Neural crest cell (in vitro differentiated cells): ENCODE results near the gene DOCK8. TPM values are rescaled to one million over a fixed set of nuclear protein-coding genes. Genes with fewer than 3 reads are reported as not detected.

ENCODE experiments used
- DNase-seq: peaks from one replicate; pipeline ENCODE4 v3.0.0; 2021; ENCODE audit warnings: low read depth, mixed read lengths, low spot score
- H3K27ac Mint-ChIP-seq: one replicate; pipeline ENCODE4 v1.8.0; 2021; ENCODE audit warnings: mild to moderate bottlenecking, mixed read lengths; ENCODE audit not compliant: unreplicated experiment
- H3K27me3 Mint-ChIP-seq: 2 replicates; pipeline ENCODE4 v1.8.0; 2021; ENCODE audit warnings: low read depth, mild to moderate bottlenecking, mixed read lengths
- H3K36me3 Mint-ChIP-seq: 2 replicates; pipeline ENCODE4 v1.8.0; 2021; ENCODE audit warnings: low read depth, mild to moderate bottlenecking, mixed read lengths
- H3K4me1 Mint-ChIP-seq: 2 replicates; pipeline ENCODE4 v1.8.0; 2021; ENCODE audit warnings: mixed read lengths
- H3K4me3 Mint-ChIP-seq: one replicate; pipeline ENCODE4 v1.8.0; 2021; ENCODE audit warnings: mild to moderate bottlenecking, mixed read lengths
- H3K9me3 Mint-ChIP-seq: 2 replicates; pipeline ENCODE4 v1.8.0; 2021; ENCODE audit warnings: mixed read lengths
- CTCF ChIP-seq: fragments of 200-600 bp; sonication (generic); conservative IDR thresholded peaks from 2 replicates; pipeline ENCODE4 v1.5.0; 2021; ENCODE audit warnings: antibody characterized with exemption, mild to moderate bottlenecking
- total RNA-seq: library from RNA; stranded (reverse); gene quantifications from 2 replicates; pipeline ENCODE4 v1.2.1, GENCODE V29; 2021

Gene DOCK8
- total RNA-seq, 1 donor from 2014 or later = 0.58 TPM

- Mint-ChIP-seq H3K36me3 (no peaks in the 10 kb centered on the region), H3K4me3 (no peak overlapping the region)
These were observed 226.5 kb downstream of the DOCK8 start for GRCh38 chr9:441126-441525.

GRCh38 chr9:444528-444927 lies 229.9 kb downstream of the DOCK8 start:
- H3K4me3 Mint-ChIP-seq = no peak overlapping the region
- peaks cover 2% of the 10 kb centered on the region for H3K9me3 Mint-ChIP-seq
- TF ChIP-seq CTCF = no peak
- H3K36me3 Mint-ChIP-seq = no peaks in the 10 kb centered on the region
- DNase-seq = no peak
- peaks cover 9% of the 10 kb centered on the region for H3K4me1 Mint-ChIP-seq
- no peak overlapping the region for H3K27ac Mint-ChIP-seq
- H3K27me3 Mint-ChIP-seq = no peaks in the 10 kb centered on the region

More at GRCh38 chr9:441126-441525, 226.5 kb downstream of the DOCK8 start:
- Mint-ChIP-seq H3K27ac (no peak overlapping the region), H3K4me1 (peaks cover 9% of the 10 kb centered on the region), H3K27me3 (no peaks in the 10 kb centered on the region), H3K9me3 (peaks cover 2% of the 10 kb centered on the region)
- TF ChIP-seq CTCF = no peak
- DNase-seq = no peak

GRCh38 chr9:445033-445432 lies 230.4 kb downstream of the DOCK8 start:
- Mint-ChIP-seq H3K4me3 (no peak overlapping the region), H3K9me3 (peaks cover 2% of the 10 kb centered on the region), H3K27ac (no peak overlapping the region), H3K27me3 (no peaks in the 10 kb centered on the region), H3K4me1 (peaks cover 9% of the 10 kb centered on the region), H3K36me3 (no peaks in the 10 kb centered on the region)
- TF ChIP-seq CTCF = no peak
- DNase-seq = no peak

GRCh38 chr9:446074-446699 lies 231.5 kb downstream of the DOCK8 start:
- peaks cover 9% of the 10 kb centered on the region for H3K4me1 Mint-ChIP-seq
- TF ChIP-seq CTCF = no peak
- H3K9me3 Mint-ChIP-seq = peaks cover 2% of the 10 kb centered on the region
- no peaks in the 10 kb centered on the region for H3K36me3 Mint-ChIP-seq
- no peak for DNase-seq
- H3K27me3 Mint-ChIP-seq = no peaks in the 10 kb centered on the region
- H3K27ac Mint-ChIP-seq = no peak overlapping the region
- no peak overlapping the region for H3K4me3 Mint-ChIP-seq

- H3K9me3 Mint-ChIP-seq = peaks cover 2% of the 10 kb centered on the region
- no peaks in the 10 kb centered on the region for H3K27me3 Mint-ChIP-seq
- no peak overlapping the region for H3K4me3 Mint-ChIP-seq
- no peak for DNase-seq
- TF ChIP-seq CTCF = no peak
- no peak overlapping the region for H3K27ac Mint-ChIP-seq
- H3K4me1 Mint-ChIP-seq = peaks cover 9% of the 10 kb centered on the region
- H3K36me3 Mint-ChIP-seq = no peaks in the 10 kb centered on the region
These were observed 232.8 kb downstream of the DOCK8 start for GRCh38 chr9:447230-448025.
